Activated CD4-positive, alpha-beta memory T cell treated with anti-CD3 and anti-CD28 coated beads, Interleukin-2, amount 10 ng/mL, durations not matched to agents 7 days and 5 days (primary cell): ENCODE results near the gene DOC2A. TPM values are rescaled to one million over a fixed set of nuclear protein-coding genes. Genes with fewer than 3 reads are reported as not detected.

Experiments
- total RNA-seq, 2 experiments: library from RNA; stranded (reverse); gene quantifications; one replicate each; pipeline ENCODE4 v1.2.3, GENCODE V29; 2021

DOC2A gene
- total RNA-seq, 2 experiments from 2014 or later, result not detected

Other genes with a start within 250 kb of the DOC2A start
- not detected for gene ZG16, start 232.8 kb downstream of the DOC2A start, total RNA-seq
- 100 to 1,000 TPM; 187 to 192 TPM for gene KIF22, start 220.3 kb downstream of the DOC2A start, total RNA-seq
- gene MAZ, start 204.5 kb downstream of the DOC2A start, total RNA-seq, result 100 to 1,000 TPM; 365 to 376 TPM
- 1 to 10 TPM in 1 of 2 experiments, under 1 TPM in 1; 0.91 to 1.0 TPM for gene PRRT2, start 198.8 kb downstream of the DOC2A start, total RNA-seq
- gene PAGR1, start 194.9 kb downstream of the DOC2A start, total RNA-seq, result 10 to 100 TPM; 26.6 to 28.4 TPM
- 100 to 1,000 TPM; 167 TPM for gene MVP, start 190.6 kb downstream of the DOC2A start, total RNA-seq
- gene CDIPT, start 147.8 kb downstream of the DOC2A start, total RNA-seq, result 10 to 100 TPM; 60.0 to 63.2 TPM
- gene SEZ6L2, start 111.5 kb downstream of the DOC2A start, total RNA-seq, result under 1 TPM; 0.08 to 0.13 TPM
- gene ASPHD1, start 110.5 kb downstream of the DOC2A start, total RNA-seq, result under 1 TPM in 1 of 2 experiments, not detected in 1; 0.15 TPM
- 10 to 100 TPM; 34.5 to 36.0 TPM for gene KCTD13, start 84.8 kb downstream of the DOC2A start, total RNA-seq
- gene TMEM219, start 48.9 kb downstream of the DOC2A start, total RNA-seq, result 10 to 100 TPM; 68.9 to 78.7 TPM
- gene TAOK2, start 37.2 kb downstream of the DOC2A start, total RNA-seq, result 10 to 100 TPM; 44.2 TPM
- gene HIRIP3, start 15.4 kb downstream of the DOC2A start, total RNA-seq, result 10 to 100 TPM; 38.7 to 40.3 TPM
- 100 to 1,000 TPM; 102 to 107 TPM for gene INO80E, start 14.8 kb downstream of the DOC2A start, total RNA-seq
- gene C16orf92, start 12.2 kb upstream of the DOC2A start, total RNA-seq, result not detected
- gene TLCD3B, start 20.2 kb upstream of the DOC2A start, total RNA-seq, result 1 to 10 TPM; 6.0 to 6.9 TPM
- gene ALDOA, start 54.7 kb upstream of the DOC2A start, total RNA-seq, result 1,000 to 10,000 TPM; 1,403 to 1,450 TPM
- 100 to 1,000 TPM; 146 to 147 TPM for gene PPP4C, start 65.0 kb upstream of the DOC2A start, total RNA-seq
- gene TBX6, start 80.9 kb upstream of the DOC2A start, total RNA-seq, result 1 to 10 TPM; 1.9 to 2.5 TPM
- 100 to 1,000 TPM in 1 of 2 experiments, 10 to 100 TPM in 1; 99.4 to 106 TPM for gene YPEL3, start 85.2 kb upstream of the DOC2A start, total RNA-seq
- 10 to 100 TPM; 11.5 to 12.3 TPM for gene GDPD3, start 102.5 kb upstream of the DOC2A start, total RNA-seq
- 100 to 1,000 TPM; 108 to 111 TPM for gene MAPK3, start 112.2 kb upstream of the DOC2A start, total RNA-seq
- gene CORO1A, start 172.6 kb upstream of the DOC2A start, total RNA-seq, result 1,000 to 10,000 TPM; 1,737 to 1,754 TPM
- gene BOLA2B, start 182.6 kb upstream of the DOC2A start, total RNA-seq, result 100 to 1,000 TPM; 145 to 146 TPM
- 100 to 1,000 TPM; 102 to 149 TPM for gene SLX1A, start 182.8 kb upstream of the DOC2A start, total RNA-seq
- 10 to 100 TPM; 23.3 to 28.4 TPM for gene SULT1A3, start 188.2 kb upstream of the DOC2A start, total RNA-seq
- 1 to 10 TPM; 5.1 to 9.8 TPM for gene NPIPB13, start 237.5 kb upstream of the DOC2A start, total RNA-seq